ENCODE data around the gene CST9.

The CST9 gene

GRCh38 chr20:23631226-23631822, 25.6 kb upstream of the CST9 start:
- Histone ChIP-seq H3K9me3 (ENCODE audit: low read length) (no peaks in the 10 kb centered on the region), H3K9ac (ENCODE audit: low read length) (no peak overlapping the region), H3K4me1 (ENCODE audit: insufficient read depth, low read length, severe bottlenecking) (no peaks in the 10 kb centered on the region), H4K20me1 (ENCODE audit: insufficient read depth, low read length) (no peaks in the 10 kb centered on the region), H3K4me2 (ENCODE audit: low read length) (no peak overlapping the region), H3K27me3 (ENCODE audit: insufficient read depth, low read length) (no peaks in the 10 kb centered on the region), H3K4me3 (ENCODE audit: low read depth, low read length, poor library complexity, severe bottlenecking) (no peak overlapping the region), H2AFZ (ENCODE audit: low read length) (no peak overlapping the region), H3F3A (ENCODE audit: insufficient read depth, low read length) (no peaks in the 10 kb centered on the region), H3K9me2 (ENCODE audit: low read depth, low read length) (no peaks in the 10 kb centered on the region), H3K79me2 (ENCODE audit: insufficient read depth, low read length) (no peaks in the 10 kb centered on the region), H3K27ac (ENCODE audit: low read depth, low read length, poor library complexity, severe bottlenecking) (no peak overlapping the region), H3K36me3 (ENCODE audit: insufficient read depth, low read length) (no peaks in the 10 kb centered on the region)
- TF ChIP-seq, protein P1, sequence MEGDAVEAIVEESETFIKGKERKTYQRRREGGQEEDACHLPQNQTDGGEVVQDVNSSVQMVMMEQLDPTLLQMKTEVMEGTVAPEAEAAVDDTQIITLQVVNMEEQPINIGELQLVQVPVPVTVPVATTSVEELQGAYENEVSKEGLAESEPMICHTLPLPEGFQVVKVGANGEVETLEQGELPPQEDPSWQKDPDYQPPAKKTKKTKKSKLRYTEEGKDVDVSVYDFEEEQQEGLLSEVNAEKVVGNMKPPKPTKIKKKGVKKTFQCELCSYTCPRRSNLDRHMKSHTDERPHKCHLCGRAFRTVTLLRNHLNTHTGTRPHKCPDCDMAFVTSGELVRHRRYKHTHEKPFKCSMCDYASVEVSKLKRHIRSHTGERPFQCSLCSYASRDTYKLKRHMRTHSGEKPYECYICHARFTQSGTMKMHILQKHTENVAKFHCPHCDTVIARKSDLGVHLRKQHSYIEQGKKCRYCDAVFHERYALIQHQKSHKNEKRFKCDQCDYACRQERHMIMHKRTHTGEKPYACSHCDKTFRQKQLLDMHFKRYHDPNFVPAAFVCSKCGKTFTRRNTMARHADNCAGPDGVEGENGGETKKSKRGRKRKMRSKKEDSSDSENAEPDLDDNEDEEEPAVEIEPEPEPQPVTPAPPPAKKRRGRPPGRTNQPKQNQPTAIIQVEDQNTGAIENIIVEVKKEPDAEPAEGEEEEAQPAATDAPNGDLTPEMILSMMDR (IDR thresholded peaks at IDR 0.05; ENCODE audit: low read length): no peak
- no peak for TF ChIP-seq EZH2 (IDR thresholded peaks at IDR 0.05; ENCODE audit: borderline replicate concordance, low read length)

DNA sequence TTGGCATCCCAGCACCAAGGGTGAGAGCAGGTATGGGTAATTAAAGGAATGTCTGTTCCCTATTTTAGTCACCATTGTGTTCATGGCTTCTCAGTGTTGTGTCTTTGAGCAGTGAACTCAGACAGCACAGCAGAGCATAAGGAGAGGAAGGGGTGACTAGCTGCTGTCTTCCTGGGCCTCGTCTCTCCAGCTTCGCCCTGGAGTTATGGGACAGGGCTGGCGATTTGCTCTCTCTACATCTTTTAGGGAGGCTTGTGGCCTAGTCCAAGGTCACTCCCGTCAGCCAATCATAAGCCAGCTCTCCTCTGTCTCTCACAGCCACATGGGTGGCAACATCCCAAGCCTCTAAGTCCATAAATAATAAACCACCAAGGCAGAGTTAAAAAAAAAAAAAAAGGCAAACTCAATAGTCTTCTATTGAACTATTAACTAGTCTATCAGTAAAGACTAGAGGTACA, 24.7 kb upstream of the CST9 start:
- Histone ChIP-seq H3K4me3 (ENCODE audit: low read depth, low read length, poor library complexity, severe bottlenecking) (no peak overlapping the region), H3F3A (ENCODE audit: insufficient read depth, low read length) (no peaks in the 10 kb centered on the region), H3K4me2 (ENCODE audit: low read length) (no peak overlapping the region), H3K4me1 (ENCODE audit: insufficient read depth, low read length, severe bottlenecking) (no peaks in the 10 kb centered on the region), H3K9ac (ENCODE audit: low read length) (no peak overlapping the region), H3K9me3 (ENCODE audit: low read length) (no peaks in the 10 kb centered on the region), H4K20me1 (ENCODE audit: insufficient read depth, low read length) (no peaks in the 10 kb centered on the region), H3K9me2 (ENCODE audit: low read depth, low read length) (no peaks in the 10 kb centered on the region), H3K27ac (ENCODE audit: low read depth, low read length, poor library complexity, severe bottlenecking) (no peak overlapping the region), H3K79me2 (ENCODE audit: insufficient read depth, low read length) (no peaks in the 10 kb centered on the region), H3K36me3 (ENCODE audit: insufficient read depth, low read length) (no peaks in the 10 kb centered on the region), H2AFZ (ENCODE audit: low read length) (no peak overlapping the region), H3K27me3 (ENCODE audit: insufficient read depth, low read length) (no peaks in the 10 kb centered on the region)
- TF ChIP-seq EZH2 (IDR thresholded peaks at IDR 0.05; ENCODE audit: borderline replicate concordance, low read length): no peak
- TF ChIP-seq, protein P1 (IDR thresholded peaks at IDR 0.05; ENCODE audit: low read length): no peak

- Histone ChIP-seq H3K4me3 (ENCODE audit: low read depth, low read length, poor library complexity, severe bottlenecking) (no peak overlapping the region), H3K4me1 (ENCODE audit: insufficient read depth, low read length, severe bottlenecking) (no peaks in the 10 kb centered on the region), H2AFZ (ENCODE audit: low read length) (no peak overlapping the region), H3F3A (ENCODE audit: insufficient read depth, low read length) (no peaks in the 10 kb centered on the region), H3K27ac (ENCODE audit: low read depth, low read length, poor library complexity, severe bottlenecking) (no peak overlapping the region), H3K9ac (ENCODE audit: low read length) (no peak overlapping the region), H3K27me3 (ENCODE audit: insufficient read depth, low read length) (no peaks in the 10 kb centered on the region), H3K9me3 (ENCODE audit: low read length) (no peaks in the 10 kb centered on the region), H4K20me1 (ENCODE audit: insufficient read depth, low read length) (no peaks in the 10 kb centered on the region), H3K79me2 (ENCODE audit: insufficient read depth, low read length) (no peaks in the 10 kb centered on the region), H3K36me3 (ENCODE audit: insufficient read depth, low read length) (no peaks in the 10 kb centered on the region), H3K4me2 (ENCODE audit: low read length) (no peak overlapping the region), H3K9me2 (ENCODE audit: low read depth, low read length) (no peaks in the 10 kb centered on the region)
- TF ChIP-seq, protein P1 (IDR thresholded peaks at IDR 0.05; ENCODE audit: low read length): no peak
- TF ChIP-seq EZH2 (IDR thresholded peaks at IDR 0.05; ENCODE audit: borderline replicate concordance, low read length): no peak
These were observed 24.1 kb upstream of the CST9 start for GRCh38 chr20:23629542-23630391.

All from OCI-LY1 (cell line).